GM18519 (cell line): ENCODE measurements around the gene KLF11.

Experiments
- ATAC-seq: cut with Tn5 transposase; IDR thresholded peaks from one replicate; pipeline ENCODE4 v1.9.1; 2021; ENCODE audit warnings: mild to moderate bottlenecking, moderate library complexity; ENCODE audit not compliant: unreplicated experiment, low FRiP score

The KLF11 gene

DNA sequence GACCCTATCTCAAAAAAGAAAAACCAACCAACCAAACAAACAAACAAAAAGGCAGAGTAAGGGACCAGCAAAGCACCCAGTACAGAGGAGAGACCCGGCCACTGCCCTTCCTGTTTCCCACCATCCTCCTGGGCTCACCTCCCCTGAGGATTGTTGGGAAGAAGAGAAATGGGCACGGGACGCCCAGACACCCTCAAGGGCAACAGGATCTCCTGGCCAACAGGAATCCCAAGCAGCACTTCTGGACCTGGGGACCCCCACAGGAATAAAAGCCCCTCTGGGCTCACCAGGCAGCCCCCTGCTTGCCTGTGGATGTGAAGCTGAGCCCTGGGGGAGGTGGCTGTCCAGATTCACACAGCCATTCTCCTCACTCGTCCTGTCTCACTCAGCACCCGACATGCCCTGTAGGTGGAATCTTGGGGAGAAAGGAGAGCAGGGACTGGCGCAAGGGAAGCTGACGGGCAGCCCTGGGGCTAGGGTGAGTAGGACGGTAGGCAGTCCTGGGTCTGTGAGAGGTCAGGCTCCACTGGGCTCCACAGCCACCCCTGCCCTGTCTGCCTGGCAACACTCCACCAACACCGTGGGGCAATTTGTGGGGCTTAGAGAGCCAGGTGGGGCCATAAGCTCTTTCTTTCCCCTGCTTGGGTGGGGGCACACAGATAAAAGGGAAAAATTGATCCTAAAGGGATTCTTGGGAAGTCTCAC is 18.0 kb downstream of the KLF11 start:
- ATAC-seq, result no peak

DNA sequence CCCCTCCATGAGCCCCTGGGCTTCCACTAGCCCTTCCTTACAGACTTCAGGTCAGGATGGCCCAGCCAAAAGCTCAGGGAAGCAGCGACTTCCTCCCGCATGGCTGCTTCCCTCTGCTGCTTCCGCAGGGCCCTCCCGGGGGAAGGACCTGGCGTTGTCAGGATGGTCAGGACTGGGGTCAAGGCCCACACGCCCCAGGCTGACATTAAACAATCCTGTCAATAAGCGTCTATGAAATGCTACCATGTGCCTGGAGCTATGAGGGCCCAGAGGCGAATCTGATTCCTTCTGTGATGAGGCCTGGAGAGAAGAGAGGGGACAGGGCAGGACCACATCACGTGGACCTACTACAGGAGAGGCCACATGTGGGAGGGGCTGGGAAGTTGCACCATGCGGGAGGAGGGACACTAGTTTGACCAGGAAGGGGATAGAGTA is 19.6 kb downstream of the KLF11 start:
- ATAC-seq, result no peak

DNA sequence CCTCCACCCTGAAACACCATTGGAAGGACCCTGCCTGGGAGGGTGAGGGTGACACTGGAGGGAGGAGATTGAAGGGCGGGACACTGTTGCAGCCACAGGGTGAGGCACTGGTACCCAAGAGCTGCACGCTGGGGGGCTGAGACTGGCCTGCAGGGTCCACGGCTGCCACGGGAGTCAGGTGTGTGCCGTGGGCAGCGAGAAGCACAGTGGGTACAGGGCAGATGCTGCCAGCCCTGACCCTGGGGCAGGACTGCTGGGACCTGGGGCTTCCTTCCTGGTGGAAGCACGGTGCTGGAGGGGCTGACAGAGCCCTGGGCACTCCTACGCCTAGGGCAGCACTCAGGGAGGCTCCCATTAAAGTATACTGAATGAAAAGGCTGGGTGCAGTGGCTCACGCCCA is 20.2 kb downstream of the KLF11 start:
- no peak for ATAC-seq

DNA sequence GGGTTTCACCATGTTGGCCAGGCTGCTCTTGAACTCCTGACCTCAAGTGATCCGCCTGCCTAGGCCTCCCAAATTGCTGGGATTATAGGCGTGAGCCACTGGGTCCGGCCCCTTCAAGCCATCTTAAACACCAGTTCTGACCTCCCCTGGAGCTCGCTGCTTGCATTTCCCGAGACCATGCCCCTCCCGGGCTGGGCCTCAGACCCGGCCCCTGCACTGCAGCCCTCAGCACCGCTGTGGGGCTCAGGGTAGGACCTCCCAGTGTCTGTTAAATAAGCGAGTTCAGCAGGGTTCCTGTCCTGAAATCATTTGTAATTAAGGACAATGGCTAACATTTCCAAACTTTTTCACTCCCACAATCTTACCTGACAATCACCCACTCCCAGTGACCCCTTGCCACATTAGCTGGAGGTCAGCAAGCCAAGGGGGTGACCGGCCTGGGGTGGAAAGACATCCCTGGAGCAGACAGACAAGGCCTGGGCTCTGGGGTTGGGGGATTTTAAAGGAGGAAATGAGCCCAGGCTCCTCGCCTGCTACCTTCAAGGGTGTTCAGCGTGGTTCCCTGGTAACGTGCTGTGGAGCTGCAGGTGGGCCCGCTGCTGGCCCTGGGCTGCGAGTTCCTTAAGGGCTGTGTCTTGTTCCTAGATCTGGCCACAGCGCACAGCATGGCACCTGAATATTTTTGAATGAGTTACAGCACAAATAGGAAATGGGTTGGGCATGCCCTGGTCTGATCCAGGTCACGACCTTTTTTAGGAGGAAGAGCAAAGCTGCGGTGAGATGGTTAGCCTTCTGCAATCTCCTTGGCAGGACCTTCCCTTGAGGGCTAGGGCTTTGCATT is 21.8 kb downstream of the KLF11 start:
- ATAC-seq, result no peak

DNA sequence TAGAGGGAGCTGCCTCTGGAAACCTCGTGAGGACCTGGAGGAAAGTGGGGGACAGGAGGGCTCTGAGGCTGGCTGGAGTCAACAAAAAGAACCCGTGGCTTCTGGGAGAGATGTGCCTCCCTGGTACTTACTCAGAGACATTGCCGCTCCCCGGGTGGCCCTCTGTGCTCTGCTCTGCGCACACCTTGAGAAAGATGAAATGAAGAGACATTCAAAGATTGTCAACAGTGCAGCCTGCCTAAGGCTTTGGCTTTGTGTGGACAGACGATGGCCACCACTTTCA is 22.4 kb downstream of the KLF11 start:
- no peak for ATAC-seq

DNA sequence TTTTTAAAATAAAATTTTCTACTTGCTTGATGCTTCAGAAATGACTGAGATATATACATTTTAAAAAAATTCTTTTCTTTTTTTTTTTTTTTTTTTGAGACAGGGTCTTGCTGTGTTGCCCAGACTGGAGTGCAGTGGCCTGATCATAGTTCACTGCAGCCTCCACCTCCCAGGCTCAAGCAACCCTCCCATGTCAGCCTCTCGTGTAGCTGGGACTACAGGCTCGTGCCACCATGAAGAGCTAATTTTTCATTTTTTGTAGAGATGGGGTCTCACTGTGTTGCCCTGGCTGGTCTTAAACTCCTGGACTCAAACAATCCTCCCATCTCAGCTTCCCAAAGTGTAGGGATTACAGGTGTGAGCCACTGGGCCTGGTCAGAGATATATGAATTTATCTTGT is 24.0 kb downstream of the KLF11 start:
- no peak for ATAC-seq

DNA sequence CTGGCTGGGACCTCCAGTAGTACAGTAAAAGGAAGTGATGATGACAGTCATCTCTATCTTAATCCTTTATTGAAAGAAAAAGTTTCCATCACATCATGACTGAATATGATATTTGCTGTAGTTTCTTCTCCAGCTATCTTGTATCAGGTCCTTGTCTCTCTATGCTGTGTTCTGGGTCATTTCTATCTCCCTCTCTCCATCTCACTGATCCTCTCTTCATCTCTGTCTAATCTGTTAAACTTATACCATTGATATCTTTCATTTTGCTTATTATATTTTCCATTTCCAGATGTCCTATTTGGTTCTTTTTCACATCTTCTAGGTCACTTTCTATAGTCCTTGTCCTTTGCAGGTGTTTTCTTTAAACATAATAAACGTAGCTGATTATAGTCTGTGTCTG is 24.5 kb downstream of the KLF11 start:
- no peak for ATAC-seq

DNA sequence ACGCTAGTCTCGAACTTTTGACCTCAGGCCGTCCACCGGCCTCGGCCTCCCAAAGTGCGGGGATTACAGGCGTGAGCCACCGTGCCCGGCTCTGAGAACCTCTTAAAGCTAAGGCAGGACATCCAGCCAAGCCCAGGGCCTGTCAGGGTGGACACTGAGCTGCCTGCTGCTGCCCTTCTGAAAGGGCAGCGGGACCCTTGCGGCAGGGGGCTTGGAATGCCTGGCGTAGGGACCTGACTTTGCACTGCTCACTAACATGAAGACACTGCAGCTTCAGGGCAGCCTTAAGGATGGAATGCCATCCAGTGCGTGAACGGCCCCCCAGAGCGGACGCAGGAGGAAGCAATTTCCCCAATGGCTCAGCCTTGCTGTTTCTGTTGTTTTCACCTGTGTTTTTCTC is 27.8 kb downstream of the KLF11 start:
- ATAC-seq, result no peak

DNA sequence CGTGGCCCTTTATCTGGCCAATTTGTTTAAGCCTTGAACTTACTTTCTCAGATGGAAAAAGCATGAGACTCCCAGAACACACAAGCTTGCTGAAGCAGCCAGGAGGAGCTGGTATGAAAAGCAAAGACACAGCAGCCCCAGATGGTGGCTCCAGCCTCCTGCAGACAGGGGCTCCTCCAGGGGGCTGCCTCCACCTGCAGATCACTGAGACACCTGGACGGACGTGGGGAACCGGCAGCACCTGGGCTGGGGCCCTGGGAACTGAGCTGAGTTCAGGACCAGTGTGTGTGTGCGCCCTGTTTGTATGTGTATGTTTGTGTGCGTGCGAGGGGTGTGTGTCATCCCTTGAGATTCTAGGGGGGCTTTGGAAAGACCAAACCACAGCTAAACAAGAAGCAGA is 28.2 kb downstream of the KLF11 start:
- no peak for ATAC-seq

DNA sequence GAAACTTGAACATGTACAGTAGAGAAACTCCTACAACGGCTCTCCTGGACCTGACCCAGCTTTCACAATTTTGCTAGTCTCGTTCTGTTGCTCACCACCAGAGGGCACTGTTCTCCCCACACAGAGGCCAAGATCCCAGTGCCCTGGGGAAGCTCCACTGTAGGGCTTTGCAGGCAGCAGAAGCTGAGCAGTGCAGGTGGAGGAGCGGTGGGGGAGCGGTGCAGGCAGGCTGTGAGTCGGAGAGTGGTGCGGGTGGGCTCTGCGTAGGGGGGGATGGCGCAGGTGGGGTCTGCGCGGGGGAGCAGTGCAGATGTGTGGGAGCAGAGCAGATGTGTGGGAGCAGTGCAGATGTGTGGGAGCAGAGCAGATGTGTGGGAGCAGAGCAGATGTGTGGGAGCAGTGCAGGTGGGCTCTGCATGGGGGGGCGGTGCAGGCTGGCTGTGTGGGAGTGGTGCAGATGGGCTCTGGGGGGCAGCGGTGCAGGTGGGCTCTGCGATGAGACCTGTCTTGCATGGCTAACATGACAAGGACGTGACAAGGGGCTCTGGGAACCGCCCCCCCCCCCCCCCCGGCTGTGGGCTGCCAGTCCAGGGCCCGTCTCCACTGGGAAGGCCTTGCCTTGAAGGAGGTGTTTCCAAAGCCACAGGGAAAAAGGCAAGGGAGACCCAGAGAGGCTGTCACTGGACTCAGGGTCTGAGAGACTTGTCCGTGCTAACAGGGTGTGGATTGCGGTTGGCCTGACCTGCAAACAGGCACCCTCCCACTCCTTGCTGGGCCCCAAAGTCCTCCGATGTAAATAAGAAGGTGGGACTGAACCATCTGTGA is 29.5 kb downstream of the KLF11 start:
- peak; percentile 65 for ATAC-seq

DNA sequence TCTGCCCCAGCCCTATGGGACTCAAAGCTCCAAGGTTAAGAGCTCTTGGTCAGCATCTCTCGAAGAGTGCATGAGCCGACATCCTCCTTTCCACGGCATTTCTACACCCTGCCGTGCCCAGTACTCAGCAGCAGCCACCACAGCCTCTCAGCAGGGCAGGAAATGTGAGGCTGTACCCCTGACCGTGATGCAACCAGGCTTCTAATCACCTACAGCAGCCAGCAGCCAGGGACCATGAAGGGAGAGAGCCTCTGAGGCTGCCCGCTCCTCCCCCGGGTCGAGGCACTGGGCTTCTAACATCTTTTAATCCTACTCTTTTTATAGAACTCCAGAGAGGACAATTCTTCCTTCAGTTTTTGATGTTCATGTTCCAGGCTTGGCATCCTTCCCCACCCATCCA is 30.4 kb downstream of the KLF11 start:
- ATAC-seq, result no peak

DNA sequence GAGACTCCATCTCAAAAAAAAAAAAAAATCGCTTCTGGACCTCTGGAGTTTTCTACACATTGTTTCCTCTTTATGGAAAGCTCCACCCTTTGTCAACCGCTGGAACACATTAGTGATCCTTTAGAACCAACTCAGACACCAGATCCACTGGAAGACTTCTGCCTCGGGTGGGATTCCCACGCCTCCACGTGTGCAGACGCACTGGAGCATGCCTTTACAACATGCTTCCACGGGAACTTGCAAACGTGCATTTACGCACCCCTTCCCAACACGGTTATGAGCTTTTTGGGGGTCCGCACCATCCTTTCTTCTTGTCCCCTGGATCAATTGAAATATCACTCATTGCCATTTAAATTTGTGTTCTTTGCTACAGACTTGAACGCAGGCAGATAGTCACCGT is 31.8 kb downstream of the KLF11 start:
- no peak for ATAC-seq

DNA sequence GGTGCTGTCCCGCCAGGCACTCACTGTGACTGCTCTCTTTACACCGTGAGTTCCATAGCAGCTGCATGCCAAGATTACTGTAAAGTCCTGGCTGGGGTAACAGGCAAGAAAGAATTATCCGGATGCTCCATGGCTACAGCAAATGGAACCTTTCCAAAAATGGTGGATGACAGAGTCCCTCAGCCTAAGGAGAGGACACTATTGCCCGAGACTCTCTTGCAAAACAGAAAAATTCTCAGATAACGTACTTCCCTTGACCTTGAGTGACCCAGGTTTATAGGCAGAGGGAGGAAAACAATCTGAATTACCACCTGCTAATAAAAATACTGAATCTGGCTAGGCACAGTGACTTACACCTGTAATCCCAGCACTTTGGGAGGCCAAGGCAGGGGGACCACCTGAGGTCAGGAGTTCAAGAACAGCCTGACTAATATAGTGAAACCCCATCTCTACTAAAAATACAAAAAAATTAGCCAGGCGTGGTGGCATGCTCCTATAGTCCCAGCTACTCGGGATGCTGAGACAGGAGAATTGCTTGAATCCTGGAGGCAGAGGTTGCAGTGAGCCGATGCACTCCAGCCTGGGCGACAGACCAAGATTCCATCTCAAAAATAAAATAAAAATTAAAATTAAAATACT is 32.3 kb downstream of the KLF11 start:
- ATAC-seq, result no peak

DNA sequence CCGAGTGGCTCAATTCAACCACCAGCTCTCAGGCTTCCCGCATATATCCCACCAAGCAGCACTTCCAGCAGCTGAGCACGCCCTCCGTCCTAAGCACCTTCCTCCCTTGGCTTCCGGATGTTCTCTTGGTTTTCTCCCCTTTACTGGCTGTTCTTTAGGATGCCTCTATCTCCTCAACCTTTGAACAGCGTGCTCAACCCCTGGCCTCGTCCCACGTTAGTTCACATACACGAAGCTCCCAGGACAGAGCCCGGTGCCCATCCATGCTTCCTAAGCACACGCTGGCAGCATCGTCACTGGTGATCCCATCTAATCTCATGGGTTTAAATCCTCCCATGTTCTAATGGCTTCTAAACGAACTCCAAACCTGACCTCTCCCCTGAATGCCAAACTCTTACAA is 33.2 kb downstream of the KLF11 start:
- ATAC-seq, result no peak

DNA sequence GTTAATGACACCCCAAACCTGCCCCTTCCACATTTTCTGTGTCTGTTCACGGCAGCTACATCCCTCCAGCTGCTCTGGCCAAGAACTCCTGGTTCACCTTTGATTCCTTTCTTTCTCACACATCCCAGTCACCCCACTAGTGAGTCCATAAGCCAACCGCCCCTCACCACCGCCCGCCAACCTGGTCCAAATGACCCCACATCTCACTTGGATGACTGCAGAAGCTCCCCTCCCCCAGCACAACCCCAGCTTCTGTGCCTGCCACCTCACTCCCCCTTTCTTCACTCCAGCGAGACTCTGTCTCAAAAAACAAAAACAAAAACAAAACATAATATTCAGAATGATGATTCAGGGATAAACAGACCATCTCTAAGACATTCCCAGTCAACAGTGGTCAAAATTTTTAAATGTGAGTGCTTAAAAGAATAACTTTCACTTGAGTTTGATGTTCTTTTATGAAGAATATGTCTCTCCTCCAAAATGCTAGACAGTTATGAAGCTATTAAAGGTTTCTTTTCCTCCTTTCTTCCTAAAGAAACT is 33.7 kb downstream of the KLF11 start:
- no peak for ATAC-seq

DNA sequence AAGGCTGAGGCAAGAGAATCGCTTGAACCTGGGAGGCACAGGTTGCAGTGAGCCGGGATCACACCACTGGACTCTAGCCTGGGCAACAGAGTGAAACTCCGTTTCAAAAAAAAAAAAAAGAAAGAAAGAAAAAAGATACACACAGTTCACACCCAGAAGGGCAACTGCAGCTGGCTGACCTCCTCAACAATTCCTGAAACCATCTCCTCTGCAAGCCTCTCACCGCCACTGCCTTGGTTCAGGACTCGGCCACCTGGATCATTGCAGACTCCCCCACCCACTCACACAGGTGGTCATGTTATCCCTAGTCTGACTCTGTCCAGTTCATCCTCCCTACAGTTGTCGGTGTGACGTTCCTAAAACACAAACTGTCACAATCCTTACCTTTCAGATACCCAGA is 34.7 kb downstream of the KLF11 start:
- ATAC-seq, result no peak

DNA sequence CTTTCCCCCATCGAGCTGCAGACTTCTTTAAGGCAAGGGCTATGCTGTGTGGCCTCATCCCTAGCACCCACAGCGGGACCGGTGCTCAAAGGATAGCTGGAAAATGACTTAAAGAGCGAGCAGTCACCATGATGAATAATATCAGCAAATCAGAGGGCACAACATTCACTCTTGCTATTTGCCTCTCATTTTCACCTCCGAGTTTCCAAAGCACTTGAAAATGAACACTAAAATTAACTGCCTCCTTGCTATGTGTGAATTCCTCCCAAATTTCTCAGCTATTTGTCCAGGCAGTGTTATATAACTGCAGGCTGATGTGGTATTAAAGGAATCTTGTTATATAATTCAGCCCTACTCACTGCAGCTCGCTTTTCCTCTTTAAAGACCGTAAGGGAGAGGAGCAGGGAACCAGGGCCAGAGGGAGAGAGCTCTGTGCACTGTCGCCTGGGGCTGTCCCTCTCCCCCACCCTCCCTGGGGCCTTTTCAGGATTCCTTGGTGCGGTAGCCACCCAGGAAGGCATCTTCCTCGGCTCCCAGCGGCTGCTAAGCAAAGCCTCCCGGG is 35.4 kb downstream of the KLF11 start:
- ATAC-seq, result no peak

DNA sequence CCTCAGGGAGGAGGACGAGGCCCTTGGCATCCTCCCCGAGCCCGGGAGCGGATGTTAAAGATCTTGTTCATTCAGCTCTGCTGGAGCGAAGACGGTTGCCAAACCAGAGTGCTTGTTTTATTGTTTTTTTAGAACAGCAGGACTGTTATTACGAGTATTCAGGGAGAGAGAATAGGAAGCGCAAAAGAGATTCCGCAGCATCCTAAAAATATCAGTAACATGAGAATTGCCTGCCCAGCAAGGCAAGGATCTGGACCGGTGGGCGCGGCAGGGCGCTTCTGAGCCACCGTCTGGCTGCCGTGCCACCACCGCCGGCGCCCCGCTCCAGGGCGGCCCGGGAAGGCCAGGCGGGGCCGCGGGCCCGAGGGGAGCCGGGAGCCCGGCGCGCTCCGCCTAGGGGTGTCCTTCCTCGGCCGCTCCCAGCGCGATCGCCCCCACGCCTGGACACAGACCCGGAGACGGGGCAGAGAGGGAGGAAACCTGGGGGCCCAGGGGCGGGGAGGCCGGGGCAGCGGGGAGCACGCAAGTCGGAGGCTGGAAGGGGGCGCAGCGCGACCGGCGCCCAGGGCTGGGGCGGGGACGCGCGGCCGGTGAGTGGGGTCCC is 36.0 kb downstream of the KLF11 start:
- no peak for ATAC-seq

DNA sequence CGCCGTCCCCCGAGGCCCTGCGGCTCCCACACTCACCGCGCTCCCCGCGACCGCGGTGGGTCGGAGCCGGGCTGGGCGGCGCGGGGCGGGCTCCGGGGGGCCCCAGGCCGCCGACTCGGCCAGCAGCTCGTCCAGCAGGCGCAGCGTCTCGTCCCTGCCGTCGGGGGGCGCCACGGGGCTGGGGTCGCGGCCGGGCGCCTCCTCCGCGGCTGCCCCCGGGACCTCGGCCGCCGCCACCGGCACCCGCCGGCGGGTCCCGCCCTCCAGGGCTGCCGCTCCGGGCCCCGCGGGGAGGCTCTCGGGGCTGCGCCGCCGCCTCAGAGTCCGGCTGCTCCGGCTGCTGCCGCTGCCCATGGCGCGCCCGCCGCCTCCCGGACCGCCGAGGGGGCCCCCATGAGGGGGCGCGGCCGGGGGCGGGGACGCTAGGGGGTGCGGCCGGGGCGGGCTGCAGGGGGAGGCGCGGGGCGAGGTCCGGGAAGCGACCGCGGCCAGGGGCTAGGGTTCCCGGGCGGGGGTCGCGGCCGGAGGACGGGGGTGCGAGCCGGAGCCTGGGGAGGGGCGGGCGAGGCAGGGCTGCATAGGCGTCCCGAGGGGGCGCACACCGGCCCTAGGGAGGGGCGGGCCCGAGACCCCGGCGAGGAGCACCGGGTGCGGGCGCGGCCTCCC is 36.7 kb downstream of the KLF11 start, which contains the start of gene CYS1:
Gene CYS1, minus strand, starts transcription at position 542 of the 666 bp plus-strand sequence. Its CDS starts 188 bp downstream, at position 354.
- no peak for ATAC-seq
